GM21528 (cell line): ENCODE results near the gene CIART.
"Not testable (repeated sequence)": the region's sequence is repeated elsewhere in the genome, so short reads cannot be mapped to it uniquely, and the experiment has no call there.

Experiments used
- ATAC-seq: cut with Tn5 transposase; IDR thresholded peaks from one replicate; pipeline ENCODE4 v1.9.1; 2021; ENCODE audit warnings: mild to moderate bottlenecking, moderate library complexity; ENCODE audit not compliant: unreplicated experiment, low FRiP score

Gene CIART

DNA sequence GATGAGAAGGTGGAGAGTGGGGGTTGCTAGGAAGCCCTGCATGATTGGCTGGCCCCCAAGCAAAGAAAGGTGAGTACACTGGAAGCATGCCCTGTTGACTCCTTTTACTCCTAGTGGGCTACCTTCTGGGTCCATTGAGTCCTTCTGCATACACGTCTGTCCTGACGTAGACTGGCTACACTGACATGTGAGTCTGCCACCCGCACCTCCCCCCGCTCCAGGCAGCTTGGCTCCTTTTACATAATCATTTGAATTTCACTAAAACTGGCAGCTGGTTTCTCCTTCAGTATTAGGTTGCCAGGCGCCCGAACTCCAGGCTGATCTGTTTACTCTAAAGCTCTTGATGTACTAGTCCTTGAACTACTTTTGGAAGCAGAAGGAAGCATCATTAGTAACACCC lies 20.0 kb downstream of the CIART start:
- no peak for ATAC-seq

DNA sequence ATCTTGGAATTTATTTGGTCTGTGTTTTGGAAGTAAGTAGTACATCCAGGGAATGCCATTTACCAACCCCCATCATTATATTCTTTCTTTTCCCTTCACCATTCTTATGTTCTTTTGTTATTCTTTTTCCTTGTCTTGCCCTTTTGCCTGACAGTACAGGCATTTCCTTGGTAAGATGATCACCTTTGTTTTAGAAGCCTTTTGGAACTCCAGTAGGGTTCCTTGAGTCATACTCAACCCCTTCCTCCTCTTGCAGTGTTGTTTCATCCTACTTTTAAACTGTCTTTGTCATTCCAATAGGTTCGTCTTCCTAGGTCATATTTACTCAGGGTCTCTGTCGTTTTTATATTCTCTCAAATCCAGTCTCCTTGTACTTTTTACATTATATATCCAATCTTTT lies 20.5 kb downstream of the CIART start:
- no peak for ATAC-seq

DNA sequence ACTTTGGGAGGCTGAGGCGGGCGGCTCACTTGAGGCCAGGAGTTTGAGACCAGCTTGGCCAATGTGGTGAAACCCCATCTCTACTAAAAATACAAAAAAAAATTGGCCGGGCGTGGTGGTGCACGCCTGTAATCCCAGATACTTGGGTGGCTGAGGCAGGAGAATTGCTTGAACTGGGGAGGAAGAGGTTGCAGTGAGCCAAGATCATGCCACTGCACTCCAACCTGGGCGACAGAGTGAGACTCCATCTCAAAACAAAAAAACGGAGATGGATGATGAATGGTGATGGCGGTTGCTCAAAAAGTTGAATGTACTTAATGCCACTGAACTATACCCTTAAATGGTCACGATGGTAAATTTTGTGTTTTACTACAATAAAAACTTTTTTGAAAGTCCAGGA lies 26.2 kb downstream of the CIART start:
- not testable (repeated sequence) for ATAC-seq

DNA sequence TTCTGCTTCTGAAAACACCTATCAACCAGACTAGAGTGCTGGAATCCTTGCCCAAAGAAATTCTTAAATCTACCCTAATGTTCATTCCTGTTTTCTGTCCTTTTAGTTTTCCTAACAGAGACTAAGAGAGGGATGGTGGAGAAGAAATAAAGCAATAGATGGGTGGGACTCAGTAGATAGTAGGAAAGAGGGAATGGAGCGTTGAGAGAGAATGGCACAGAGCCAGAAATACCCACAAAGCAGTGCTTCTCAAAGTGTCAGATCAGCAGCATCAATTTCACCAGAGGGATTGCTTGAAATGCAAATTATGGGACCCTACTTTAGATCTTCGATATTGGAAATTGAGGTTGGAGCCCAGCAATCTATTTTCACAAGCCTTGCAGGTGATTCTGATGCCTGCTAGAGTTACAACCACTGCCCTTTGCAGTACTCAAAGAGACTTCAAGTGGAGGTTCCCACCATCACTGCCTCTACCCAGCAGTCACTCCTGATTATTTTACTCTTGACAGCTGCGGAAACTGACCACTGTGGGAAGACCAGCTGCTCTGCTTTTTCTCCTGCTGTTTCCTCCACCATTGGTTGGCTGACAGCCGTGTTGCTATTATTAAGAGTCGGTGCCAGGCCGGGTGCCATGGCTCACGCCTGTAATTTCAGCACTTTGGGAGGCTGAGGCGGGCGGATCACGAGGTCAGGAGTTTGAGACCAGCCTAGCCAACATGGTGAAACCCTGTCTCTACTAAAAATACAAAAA lies 27.6 kb downstream of the CIART start:
- no peak for ATAC-seq

DNA sequence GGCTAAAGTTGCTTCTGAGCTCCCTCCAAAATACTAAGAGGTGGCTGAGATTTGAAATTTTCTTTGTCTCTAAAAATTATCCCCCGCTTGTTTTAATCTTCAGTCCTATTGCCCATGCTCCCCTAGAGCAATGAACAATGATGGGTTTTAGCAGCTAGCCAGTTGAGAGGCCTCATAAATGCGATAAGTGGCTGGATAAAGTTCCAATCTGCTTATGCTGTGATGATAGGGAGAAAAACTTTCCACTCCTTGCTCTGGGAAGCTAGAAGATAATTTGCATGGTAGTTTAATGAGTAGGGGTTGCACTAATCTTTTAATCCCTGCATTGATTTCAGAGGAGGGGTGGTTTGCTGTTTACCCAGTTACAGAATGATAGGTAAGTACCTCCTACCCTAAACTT lies 29.4 kb downstream of the CIART start:
- no peak for ATAC-seq

DNA sequence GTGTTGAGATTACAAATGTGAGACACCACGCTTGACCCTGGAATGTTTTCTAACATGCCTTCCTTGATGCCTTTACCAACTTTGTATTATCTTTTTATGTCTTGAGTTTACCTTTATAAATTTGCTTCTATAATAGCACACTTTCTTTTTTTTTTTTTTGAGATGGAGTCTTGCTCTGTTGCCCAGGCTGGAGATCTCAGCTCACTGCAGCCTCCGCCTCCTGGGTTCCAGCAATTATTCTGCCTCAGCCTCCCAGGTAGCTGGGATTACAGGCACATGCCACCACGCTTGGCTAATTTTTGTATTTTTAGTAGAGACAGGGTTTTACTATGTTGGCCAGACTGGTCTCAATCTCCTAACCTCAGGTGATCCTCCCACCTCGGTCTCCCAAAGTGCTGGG lies 32.3 kb downstream of the CIART start:
- not testable (repeated sequence) for ATAC-seq

DNA sequence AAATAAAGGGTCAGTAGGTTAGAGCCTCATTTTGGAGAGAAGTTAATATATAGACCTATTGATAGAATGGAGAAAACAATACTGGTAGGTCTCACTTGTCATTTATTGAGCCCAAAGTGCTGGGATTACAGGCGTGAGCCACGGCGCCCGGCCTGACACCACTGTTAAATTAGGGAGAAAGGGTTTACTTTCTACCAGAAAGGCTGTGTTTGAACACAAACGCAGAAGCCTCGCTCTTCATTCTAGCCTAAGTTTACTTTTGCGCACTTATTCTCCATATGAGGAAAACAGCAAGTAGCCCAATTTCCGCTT lies 38.3 kb downstream of the CIART start:
- ATAC-seq = no peak

DNA sequence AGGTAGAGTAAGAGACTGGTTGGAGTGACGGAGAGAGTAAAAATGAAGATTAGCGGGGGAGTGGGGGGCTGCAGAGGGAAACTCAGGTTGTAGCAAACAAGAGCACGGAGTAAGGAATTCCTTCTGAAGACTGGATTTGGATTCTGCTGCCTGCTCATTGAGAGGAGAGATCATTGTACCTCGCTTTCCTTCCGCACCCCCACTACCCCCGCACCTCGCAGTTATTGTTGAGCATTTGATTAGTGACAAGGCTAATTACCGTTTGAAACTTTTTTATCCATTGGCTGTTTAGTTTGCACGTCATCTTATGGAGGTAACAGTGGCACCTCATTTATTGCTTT lies 39.4 kb downstream of the CIART start:
- no peak for ATAC-seq

DNA sequence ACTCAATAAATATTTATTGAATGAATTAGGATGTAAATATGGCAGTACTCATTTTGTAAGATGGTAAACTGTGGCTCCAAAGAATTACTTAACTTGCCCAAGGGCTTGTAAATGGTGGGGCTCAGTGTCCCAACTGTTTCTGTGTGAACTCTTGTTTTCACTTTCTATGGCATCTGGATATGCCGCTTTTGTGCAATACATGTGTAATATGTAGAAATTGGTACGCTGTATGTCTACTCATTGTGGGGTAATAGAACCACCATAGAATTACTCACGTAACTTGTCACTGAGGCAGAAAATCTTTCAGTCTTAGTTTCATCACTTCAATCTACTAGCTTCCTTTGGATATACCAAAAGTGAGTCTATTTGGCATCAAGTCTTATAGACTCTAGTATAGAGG lies 40.0 kb downstream of the CIART start:
- ATAC-seq = no peak

DNA sequence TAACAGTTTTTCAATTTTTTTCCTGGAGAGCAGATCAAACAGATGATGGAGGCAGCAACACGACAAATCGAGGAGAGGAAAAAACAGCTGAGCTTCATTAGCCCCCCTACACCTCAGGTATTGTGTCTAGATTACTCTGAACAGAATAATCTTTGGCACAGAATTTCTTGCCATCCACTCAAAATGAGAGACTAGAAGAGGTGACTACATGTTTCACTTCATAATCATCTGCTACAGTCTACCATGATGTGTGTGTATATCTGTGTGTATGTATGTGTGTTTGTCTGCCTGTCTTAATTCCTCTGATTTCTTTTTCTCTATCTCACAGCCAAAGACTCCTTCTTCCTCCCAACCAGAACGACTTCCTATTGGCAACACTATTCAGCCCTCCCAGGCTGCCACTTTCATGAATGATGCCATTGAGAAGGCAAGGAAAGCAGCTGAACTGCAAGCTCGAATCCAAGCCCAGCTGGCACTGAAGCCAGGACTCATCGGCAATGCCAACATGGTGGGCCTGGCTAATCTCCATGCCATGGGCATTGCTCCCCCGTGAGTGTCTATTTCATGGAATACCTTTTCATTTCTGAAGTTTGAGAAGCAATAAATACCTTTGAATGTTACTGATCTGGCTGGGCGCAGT lies 50.4 kb downstream of the CIART start:
- no peak for ATAC-seq
